HS-27A (cell line): Measurements from ENCODE around the gene RCBTB1.
"Not testable (repeated sequence)": the region's sequence is repeated elsewhere in the genome, so short reads cannot be mapped to it uniquely, and the experiment has no call there.

Experiments used
- DNase-seq: peaks from one replicate; pipeline ENCODE4 v3.0.0-alpha.2; 2012; ENCODE audit warnings: low read depth, missing footprints

The RCBTB1 gene

DNA sequence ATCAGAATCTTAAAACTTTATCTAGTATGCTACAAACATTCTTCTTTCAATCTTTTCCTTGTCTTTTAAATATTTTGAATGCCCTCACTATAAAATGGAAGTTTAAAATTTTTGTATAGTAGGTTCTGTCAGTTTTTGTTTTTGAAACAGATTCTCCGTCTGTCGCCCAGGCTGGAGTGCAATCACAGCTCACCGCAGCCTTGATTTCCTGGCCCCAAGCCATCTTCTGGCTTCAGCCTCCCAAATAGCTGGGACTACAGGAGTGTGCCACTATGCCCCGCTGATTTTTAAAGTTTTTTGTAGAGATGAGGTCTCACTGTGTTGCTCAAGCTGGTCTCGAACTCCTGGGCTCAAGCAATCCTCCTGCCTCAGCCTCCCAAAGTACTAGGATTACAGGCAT lies 68.9 kb downstream of the RCBTB1 start:
- DNase-seq: no peak

DNA sequence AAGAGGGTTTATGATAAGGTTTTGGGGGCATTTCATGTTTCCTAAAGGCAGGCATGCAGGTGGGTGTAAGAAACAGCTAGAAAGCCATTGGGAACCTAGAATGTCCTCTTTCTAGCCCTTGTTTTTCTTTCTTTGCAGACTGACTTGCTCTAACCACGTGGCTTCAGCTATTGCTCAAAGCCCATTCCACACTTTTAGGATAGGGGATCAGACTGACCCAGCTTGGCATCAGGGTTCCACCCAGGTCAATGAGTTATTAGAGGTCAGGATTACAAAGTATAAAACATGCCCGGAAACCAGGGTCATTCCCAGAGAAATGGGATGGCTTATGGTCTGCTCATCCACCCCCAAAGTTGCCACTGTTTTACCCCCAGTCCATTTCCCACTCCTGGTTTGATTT lies 72.8 kb downstream of the RCBTB1 start:
- DNase-seq: no peak

- DNase-seq: no peak
Measured at GRCh38 chr13:49503951-49504350, 81.4 kb downstream of the RCBTB1 start.

DNA sequence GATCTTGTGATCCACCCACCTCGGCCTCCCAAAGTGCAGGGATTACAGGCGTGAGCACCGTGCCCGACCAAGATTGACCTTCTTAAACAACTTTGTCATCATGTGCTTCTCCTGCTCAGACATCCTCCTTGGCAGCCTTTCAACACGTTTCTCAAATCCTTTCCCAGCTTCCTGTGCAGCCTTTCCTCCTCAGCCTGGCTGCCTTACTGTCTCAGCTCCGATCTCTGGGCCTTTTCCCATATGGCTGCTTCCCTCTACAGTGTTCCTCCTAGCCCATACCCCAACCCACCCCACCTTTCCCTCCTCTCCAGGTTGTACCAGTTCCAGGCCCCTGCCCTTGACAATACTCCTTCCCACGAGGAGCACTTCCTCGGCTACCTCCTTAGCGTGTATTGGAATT lies 82.4 kb downstream of the RCBTB1 start:
- no peak for DNase-seq

- no peak for DNase-seq
Measured at GRCh38 chr13:49499889-49500660, 85.3 kb downstream of the RCBTB1 start.

- DNase-seq: no peak
Measured at GRCh38 chr13:49498206-49498605, 87.2 kb downstream of the RCBTB1 start.

DNA sequence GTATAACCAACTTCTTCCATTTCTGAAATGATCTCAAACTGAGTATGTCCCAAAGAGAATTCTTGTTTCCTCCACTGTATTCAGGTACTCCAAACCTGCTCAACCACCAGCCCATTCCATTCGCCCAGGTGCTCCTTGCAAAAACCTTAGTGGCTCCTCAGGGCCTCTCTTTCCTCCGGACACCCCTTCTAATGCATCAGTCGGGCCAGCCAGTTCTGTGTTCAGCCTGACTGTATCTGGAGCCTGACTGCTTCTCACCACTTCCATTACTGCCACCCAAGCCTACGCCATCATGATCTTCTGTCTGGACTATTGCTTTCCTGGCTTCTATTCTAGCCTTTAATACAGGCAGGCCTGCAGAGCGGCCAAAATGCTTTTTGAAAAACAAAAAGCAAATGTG lies 88.1 kb downstream of the RCBTB1 start:
- no peak for DNase-seq

GRCh38 chr13:49496837-49497236 lies 88.5 kb downstream of the RCBTB1 start:
- not testable (repeated sequence) for DNase-seq

- DNase-seq: no peak
Measured at GRCh38 chr13:49495783-49496762, 89.3 kb downstream of the RCBTB1 start, which contains the start of gene PHF11. Gene PHF11, plus strand, starts transcription at chr13:49495953. Its CDS starts 49 bp downstream, at chr13:49496002.

GRCh38 chr13:49494645-49495044 lies 90.7 kb downstream of the RCBTB1 start:
- no peak for DNase-seq

DNA sequence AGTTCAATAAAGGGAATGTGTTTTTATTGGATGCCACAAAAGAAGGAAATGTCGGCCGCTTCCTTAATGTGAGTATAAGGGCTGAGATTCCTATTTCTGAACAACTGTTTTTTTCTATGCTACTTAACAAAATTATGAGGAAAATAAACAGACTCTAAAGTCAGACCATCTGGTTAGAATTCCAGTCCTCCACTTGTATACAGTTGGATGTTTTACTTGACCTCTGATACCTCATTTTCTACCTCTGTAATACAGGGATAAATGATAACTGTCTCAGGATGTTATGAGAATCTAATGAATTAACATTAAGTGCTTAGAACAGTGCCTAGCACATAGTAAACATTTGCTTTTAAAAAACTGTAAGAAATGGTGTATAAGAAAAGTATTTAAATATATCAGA lies 96.8 kb downstream of the RCBTB1 start:
- no peak for DNase-seq
